Colonic mucosa (tissue), 4 donors: ENCODE results near the gene ADGRG1. TPM values are rescaled to one million over a fixed set of nuclear protein-coding genes. Genes with fewer than 3 reads are reported as not detected.

Experiments
- DNase-seq: peaks from one replicate; pipeline ENCODE4 v3.0.0-alpha.2; 2020
- H3K27ac ChIP-seq: fragments of 200-600 bp; one replicate; pipeline ENCODE4 v1.8.0; 2021
- H3K27me3 ChIP-seq: fragments of 200-600 bp; one replicate; pipeline ENCODE4 v1.8.0; 2021
- H3K36me3 ChIP-seq: fragments of 200-600 bp; one replicate; pipeline ENCODE4 v1.8.0; 2021
- H3K4me1 ChIP-seq: fragments of 200-600 bp; one replicate; pipeline ENCODE4 v1.8.0; 2021; ENCODE audit warnings: mild to moderate bottlenecking
- H3K4me3 ChIP-seq: fragments of 200-600 bp; one replicate; pipeline ENCODE4 v1.8.0; 2021
- H3K9ac ChIP-seq, 2 donors: one replicate each; pipeline ENCODE4 v1.7.0; 2013; ENCODE audit warnings: control low read depth in 2 of 2, low read depth in 2 of 2, low read length in 2 of 2
- H3K9me3 ChIP-seq: fragments of 200-600 bp; one replicate; pipeline ENCODE4 v1.8.0; 2021
- CTCF ChIP-seq: fragments of 200-600 bp; IDR thresholded peaks from one replicate; pipeline ENCODE4 v1.8.0; 2022; ENCODE audit warnings: antibody characterized with exemption, mild to moderate bottlenecking
- intact Hi-C: fragments of 100-400 bp; cut with DNase I; formaldehyde crosslinking; loops from one replicate; pipeline ENCODE4 v1.14.1; 2022
- total RNA-seq, 2 donors: library from RNA; stranded (reverse); fragmentation: NEBNext Ultra II Directional in 1 of 2; extraction: Animal tissue kit (Norgen Biotek cat#: 25700) in 1 of 2; gene quantifications; one replicate each; pipeline ENCODE4 v1.2.1, GENCODE V29; 2021
- donor health status: healthy.
- donor health status: DM: no; HTN: no; CAD: no.
- donor health status: DM: no; HTN: no; CAD: no.

The ADGRG1 gene
- total RNA-seq, 2 donors from 2014 or later: 68.9 to 126 TPM

- no peak for TF ChIP-seq CTCF
- Histone ChIP-seq H3K4me3 (no peak overlapping the region), H3K4me1 (no peaks in the 10 kb centered on the region), H3K9ac (no peak overlapping the region), H3K27me3 (no peaks in the 10 kb centered on the region), H3K36me3 (no peaks in the 10 kb centered on the region), H3K27ac (no peak overlapping the region), H3K9me3 (no peaks in the 10 kb centered on the region)
- intact Hi-C loops: no loop called here
- no peak for DNase-seq
These were observed 76.7 kb downstream of the ADGRG1 start for GRCh38 chr16:57704905-57705852.

GRCh38 chr16:57706717-57707116 lies 78.3 kb downstream of the ADGRG1 start:
- no peaks in the 10 kb centered on the region for H3K27me3 ChIP-seq
- intact Hi-C loops: no loop called here
- no peak overlapping the region for H3K27ac ChIP-seq
- H3K9ac ChIP-seq: no peak overlapping the region
- H3K4me3 ChIP-seq: no peak overlapping the region
- no peaks in the 10 kb centered on the region for H3K36me3 ChIP-seq
- no peaks in the 10 kb centered on the region for H3K9me3 ChIP-seq
- no peak for DNase-seq
- no peaks in the 10 kb centered on the region for H3K4me1 ChIP-seq
- no peak for TF ChIP-seq CTCF

GRCh38 chr16:57707331-57707730 lies 78.9 kb downstream of the ADGRG1 start:
- Histone ChIP-seq H3K27ac (no peak overlapping the region), H3K9ac (no peak overlapping the region), H3K4me3 (no peak overlapping the region), H3K9me3 (no peaks in the 10 kb centered on the region), H3K4me1 (no peaks in the 10 kb centered on the region), H3K36me3 (no peaks in the 10 kb centered on the region), H3K27me3 (no peaks in the 10 kb centered on the region)
- intact Hi-C loops: no loop called here
- DNase-seq: no peak
- TF ChIP-seq CTCF: no peak

GRCh38 chr16:57708168-57708567 lies 79.7 kb downstream of the ADGRG1 start:
- Histone ChIP-seq H3K4me3 (no peak overlapping the region), H3K9ac (no peak overlapping the region), H3K4me1 (no peaks in the 10 kb centered on the region), H3K36me3 (no peaks in the 10 kb centered on the region), H3K9me3 (no peaks in the 10 kb centered on the region), H3K27me3 (no peaks in the 10 kb centered on the region), H3K27ac (no peak overlapping the region)
- intact Hi-C loops: no loop called here
- DNase-seq: no peak
- TF ChIP-seq CTCF: no peak

- Histone ChIP-seq H3K27ac (no peak overlapping the region), H3K27me3 (no peaks in the 10 kb centered on the region), H3K4me1 (no peaks in the 10 kb centered on the region), H3K36me3 (no peaks in the 10 kb centered on the region), H3K4me3 (no peak overlapping the region), H3K9me3 (no peaks in the 10 kb centered on the region), H3K9ac (no peak overlapping the region)
- no peak for DNase-seq
- no peak for TF ChIP-seq CTCF
- intact Hi-C loops: no loop called here
These were observed 81.2 kb downstream of the ADGRG1 start for GRCh38 chr16:57709663-57710062.
